A549 (cell line): ENCODE results near the gene AK3. TPM values are rescaled to one million over a fixed set of nuclear protein-coding genes. Genes with fewer than 3 reads are reported as not detected.

Experiments
- ATAC-seq, 2 experiments: fragments of 200-7000 bp in 1 of 2; fragments of >200 bp in 1 of 2; cut with Nextera tagmentation in 1 of 2; cut with Tn5 transposase in 1 of 2; 3 replicates each; pipeline versions ENCODE4 v1.8.0 to v1.9.1; 2018 to 2020; ENCODE audit warnings: mild to moderate bottlenecking in 1 of 2, moderate library complexity in 1 of 2
- CTCF ChIA-PET: fragments of 300-600 bp; sonication (Branson Sonifier 250); formaldehyde crosslinking; extraction: SDS; loops from one replicate; lab custom pipeline; 2021; ENCODE audit warnings: antibody characterized with exemption, inconsistent platforms; lab: Yijun Ruan, JAX
- POLR2A ChIA-PET: fragments of 350-600 bp; formaldehyde crosslinking; extraction: SDS; loops from one replicate; lab custom pipeline; 2021; ENCODE audit warnings: antibody characterized with exemption, inconsistent platforms; lab: Yijun Ruan, JAX
- DNase-seq, 2 experiments: peaks; one replicate each; pipeline versions ENCODE4 v3.0.0 to v3.0.0-alpha.2; 2011 to 2016; ENCODE audit warnings: low read depth in 1 of 2, low spot score in 1 of 2
- FAIRE-seq: peaks from 2 replicates; lab custom pipeline; 2011; peaks lifted over from hg19 to GRCh38; lab: Jason Lieb, UNC
- H3K27ac ChIP-seq, 2 experiments: fragments of >200 bp; sonication (Bioruptor Twin); formaldehyde crosslinking; 3 replicates each; pipeline ENCODE4 v1.5.1; 2016 to 2017
- H3K4me1 ChIP-seq: fragments of >200 bp; sonication (Bioruptor Twin); formaldehyde crosslinking; 3 replicates; pipeline ENCODE4 v1.6.1; 2016
- H3K4me2 ChIP-seq: fragments of >200 bp; sonication (Bioruptor Twin); formaldehyde crosslinking; 3 replicates; pipeline ENCODE4 v1.6.1; 2016
- H3K4me3 ChIP-seq: fragments of >200 bp; sonication (Bioruptor Twin); formaldehyde crosslinking; 3 replicates; pipeline ENCODE4 v1.5.1; 2016
- H3K9me3 ChIP-seq: fragments of >200 bp; sonication (Bioruptor Twin); formaldehyde crosslinking; 3 replicates; pipeline ENCODE4 v1.6.1; 2016
- CHD4 ChIP-seq: fragments of 200-600 bp; sonication (generic); IDR thresholded peaks from 2 replicates; pipeline ENCODE4 v1.6.1; 2016; ENCODE audit warnings: antibody characterized with exemption, mild to moderate bottlenecking, borderline replicate concordance
- CTCF ChIP-seq: fragments of >200 bp; sonication (Bioruptor Twin); formaldehyde crosslinking; IDR thresholded peaks from 3 replicates; pipeline ENCODE4 v1.5.1; 2016
- E2F6 ChIP-seq: IDR thresholded peaks from 2 replicates; pipeline ENCODE4 v1.6.1; 2012; ENCODE audit warnings: low read depth, borderline replicate concordance
- EHF ChIP-seq: fragments of 250-450 bp; sonication (Bioruptor Pico); IDR thresholded peaks from 2 replicates; pipeline ENCODE4 v1.5.0; 2020; ENCODE audit warnings: mild to moderate bottlenecking
- HDAC2 ChIP-seq: fragments of 200-600 bp; sonication (generic); IDR thresholded peaks from 2 replicates; pipeline ENCODE4 v1.6.1; 2016
- HES2 ChIP-seq: fragments of >200 bp; sonication (Bioruptor Twin); formaldehyde crosslinking; IDR thresholded peaks from 2 replicates; pipeline ENCODE4 v1.6.1; 2016
- HMGXB4 ChIP-seq: fragments of 250-450 bp; sonication (Bioruptor Pico); IDR thresholded peaks from 2 replicates; pipeline ENCODE4 v1.5.0; 2021; ENCODE audit warnings: mild to moderate bottlenecking, moderate library complexity, borderline replicate concordance
- KDM5A ChIP-seq: fragments of 200-600 bp; sonication (generic); IDR thresholded peaks from 2 replicates; pipeline ENCODE4 v1.6.1; 2016; ENCODE audit warnings: antibody characterized with exemption, mild to moderate bottlenecking
- NR3C1 ChIP-seq: fragments of >200 bp; sonication (Bioruptor Twin); formaldehyde crosslinking; IDR thresholded peaks from 3 replicates; pipeline ENCODE4 v1.6.1; 2017
- PBX3 ChIP-seq: IDR thresholded peaks from 2 replicates; pipeline ENCODE4 v1.6.1; 2012
- RFX5 ChIP-seq: fragments of 450-650 bp; IDR thresholded peaks from 2 replicates; pipeline ENCODE4 v1.7.1; 2014; ENCODE audit warnings: antibody characterized with exemption, mild to moderate bottlenecking, moderate library complexity
- RNF2 ChIP-seq: fragments of 200-600 bp; sonication (generic); IDR thresholded peaks from 2 replicates; pipeline ENCODE4 v1.6.1; 2016; ENCODE audit warnings: low read depth, mild to moderate bottlenecking, antibody characterized with exemption, moderate library complexity, borderline replicate concordance
- TFCP2L1 ChIP-seq: fragments of 250-450 bp; sonication (Bioruptor Pico); IDR thresholded peaks from 2 replicates; pipeline ENCODE4 v1.5.0; 2021; ENCODE audit warnings: mild to moderate bottlenecking
- WGBS: methylation state at CpG from one replicate; pipeline ENCODE4 v1.1.6; 2017; ENCODE audit errors: missing lambda C conversion rate; 5-methylcytosine and 5-hydroxymethylcytosine counted together
- polyA plus RNA-seq, 4 experiments: library from polyadenylated mRNA; depleted of rRNA in 3 of 4; stranded (reverse); fragments of >200 nt; fragmentation: RNase III in 1 of 4; extraction: RNeasy Plus Mini Kit Qiagen cat#74134 plus additional on column Dnase treatment in 1 of 4; gene quantifications; 2 replicates in 3 of 4; 3 replicates in 1 of 4; pipeline ENCODE4 v1.2.3, GENCODE V29; 2011 to 2017

AK3 gene
- polyA plus RNA-seq, 2 of the 4 experiments (the other 2 are of a cell fraction): 51.0 to 83.0 TPM

GRCh38 chr9:4748612-4749011 is 7.6 kb upstream of the AK3 start:
- peak; percentile 72 for FAIRE-seq
- CTCF ChIA-PET: interaction anchor here (1.2 to 4.1 kb wide), 5 partner anchors 11 to 852 kb away, joined by 3 to 25 read pairs (median 5); no protein-coding TSS in a partner anchor

GRCh38 chr9:4746278-4747030 is 5.5 kb upstream of the AK3 start:
- H3K4me1 ChIP-seq: peaks cover 11% of the 10 kb centered on the region; the same call in 2 of the 3 replicates
- TF ChIP-seq E2F6: no peak
- no peak for TF ChIP-seq CTCF
- no peak for TF ChIP-seq PBX3
- TF ChIP-seq CHD4: no peak
- TF ChIP-seq RNF2: no peak
- FAIRE-seq (no peak), DNase-seq (no peak), ATAC-seq (no peak)
- WGBS: 82% methylated on average over 2 of the region's 2 CpGs
- H3K9me3 ChIP-seq: no peaks in the 10 kb centered on the region
- no peak overlapping the region for H3K27ac ChIP-seq
- no peak overlapping the region for H3K4me3 ChIP-seq
- ChIA-PET POLR2A (no interaction called here), CTCF (interaction anchor here (1.3 to 8.0 kb wide), 5 partner anchors 14 to 854 kb away, joined by 3 to 69 read pairs (median 4); no protein-coding TSS in a partner anchor)
- no peak overlapping the region for H3K4me2 ChIP-seq

More at GRCh38 chr9:4748612-4749011, 7.6 kb upstream of the AK3 start:
- Histone ChIP-seq H3K4me2 (no peak overlapping the region), H3K4me1 (no peaks in the 10 kb centered on the region), H3K9me3 (no peaks in the 10 kb centered on the region), H3K4me3 (no peak overlapping the region), H3K27ac (no peak overlapping the region)
- DNase-seq: no peak
- TF ChIP-seq HDAC2: no peak
- POLR2A ChIA-PET: no interaction called here
- WGBS: 84% methylated on average over 5 of the region's 5 CpGs
- peak in 1 of 2 experiments; percentile 28; a peak in 1 of 6 replicates for ATAC-seq

- CTCF ChIA-PET: interaction anchor here (1.2 to 8.0 kb wide), 5 partner anchors 8 to 443 kb away, joined by 3 to 69 read pairs (median 17); no protein-coding TSS in a partner anchor
Observed at GRCh38 chr9:4743131-4743875, 2.3 kb upstream of the AK3 start.

More at GRCh38 chr9:4743131-4743875, 2.3 kb upstream of the AK3 start:
- FAIRE-seq (no peak), ATAC-seq (no peak), DNase-seq (no peak)
- POLR2A ChIA-PET: interaction anchor here (0.7 kb wide), 1 partner anchor 84 kb away, joined by 3 read pairs; no protein-coding TSS in a partner anchor
- H3K4me1 ChIP-seq: peaks cover 21% of the 10 kb centered on the region
- H3K9me3 ChIP-seq: no peaks in the 10 kb centered on the region
- TF ChIP-seq HES2 (no peak), HMGXB4 (CRISPR knock-in tag) (no peak), KDM5A (no peak), NR3C1 (no peak), RFX5 (no peak), EHF (CRISPR knock-in tag) (no peak), TFCP2L1 (no peak), E2F6 (no peak)
- H3K4me2 ChIP-seq: 0 out of 3 replicates have a peak overlapping the region, but pooled peaks have one; percentile 10
- WGBS: 73% methylated on average over 5 of the region's 5 CpGs
- peak overlapping the region in 1 of 2 experiments; percentile 33; a peak in 1 of 6 replicates for H3K27ac ChIP-seq
- no peak overlapping the region for H3K4me3 ChIP-seq
